Transverse colon (tissue), 4 donors: ENCODE data around the gene CCT6A.

ENCODE experiments used
- CTCF ChIP-seq, 5 experiments: fragments of 200-600 bp in 3 of 5; fragments of 450-650 bp in 2 of 5; sonication (generic) in 3 of 5; IDR thresholded peaks; 1 replicate in 2 of 5; 2 replicates in 3 of 5; pipeline ENCODE4 v1.5.1; 2016 to 2017; ENCODE audit warnings: antibody characterized with exemption in 5 of 5, inconsistent platforms in 3 of 5, mild to moderate bottlenecking in 2 of 5, moderate library complexity in 1 of 5
- POLR2A ChIP-seq: fragments of 450-650 bp; IDR thresholded peaks from one replicate; pipeline ENCODE4 v1.6.1; 2016; ENCODE audit warnings: antibody characterized with exemption, mild to moderate bottlenecking, moderate library complexity
- POLR2AphosphoS5 ChIP-seq, 3 donors: sonication (generic); formaldehyde crosslinking; IDR thresholded peaks; one replicate each; pipeline ENCODE4 v1.6.1; 2016; ENCODE audit warnings: antibody characterized with exemption in 3 of 3

- TF ChIP-seq POLR2A (no peak), CTCF (IDR thresholded peaks at IDR 0.05) (no peak), POLR2AphosphoS5 (IDR thresholded peaks at IDR 0.05) (no peak)
These were observed 26.6 kb downstream of the CCT6A start for GRCh38 chr7:56078196-56078595.
